Activated T-helper 17 cell treated with anti-CD3 and anti-CD28 coated beads, Interleukin-2, amount 50 U/mL, for 72 hours (primary cell): Measurements from ENCODE around the gene FOXJ2. TPM values are rescaled to one million over a fixed set of nuclear protein-coding genes. Genes with fewer than 3 reads are reported as not detected.
"Not testable (repeated sequence)": the region's sequence is repeated elsewhere in the genome, so short reads cannot be mapped to it uniquely, and the experiment has no call there.

Experiments
- ATAC-seq: fragments of 150-1000 bp; cut with Tn5 transposase; replicated peaks from 2 replicates; pipeline ENCODE4 v1.10.0; 2021; ENCODE audit warnings: mild to moderate bottlenecking, moderate library complexity
- H3K27ac Mint-ChIP-seq: one replicate; pipeline ENCODE4 v1.8.0; 2022; ENCODE audit warnings: mixed read lengths
- H3K27me3 Mint-ChIP-seq: one replicate; pipeline ENCODE4 v1.8.0; 2022; ENCODE audit warnings: mixed read lengths
- H3K36me3 Mint-ChIP-seq: one replicate; pipeline ENCODE4 v1.8.0; 2022; ENCODE audit warnings: low read depth, mild to moderate bottlenecking, mixed read lengths
- H3K4me1 Mint-ChIP-seq: one replicate; pipeline ENCODE4 v1.8.0; 2022; ENCODE audit warnings: mixed read lengths
- H3K4me3 Mint-ChIP-seq: one replicate; pipeline ENCODE4 v1.8.0; 2022; ENCODE audit warnings: mild to moderate bottlenecking, mixed read lengths
- H3K9me3 Mint-ChIP-seq: one replicate; pipeline ENCODE4 v1.8.0; 2022; ENCODE audit warnings: mixed read lengths
- total RNA-seq, 2 donors: library from RNA; stranded (reverse); gene quantifications; one replicate each; pipeline ENCODE4 v1.2.3, GENCODE V29; 2022

Gene FOXJ2
- total RNA-seq, 2 donors from 2014 or later, result 14.3 to 15.1 TPM

GRCh38 chr12:8014836-8015235 lies 17.7 kb upstream of the FOXJ2 start:
- Mint-ChIP-seq H3K4me1 (no peaks in the 10 kb centered on the region), H3K9me3 (no peaks in the 10 kb centered on the region), H3K27ac (no peak overlapping the region), H3K27me3 (peaks cover 27% of the 10 kb centered on the region), H3K4me3 (no peak overlapping the region), H3K36me3 (no peaks in the 10 kb centered on the region)
- ATAC-seq, result no peak

DNA sequence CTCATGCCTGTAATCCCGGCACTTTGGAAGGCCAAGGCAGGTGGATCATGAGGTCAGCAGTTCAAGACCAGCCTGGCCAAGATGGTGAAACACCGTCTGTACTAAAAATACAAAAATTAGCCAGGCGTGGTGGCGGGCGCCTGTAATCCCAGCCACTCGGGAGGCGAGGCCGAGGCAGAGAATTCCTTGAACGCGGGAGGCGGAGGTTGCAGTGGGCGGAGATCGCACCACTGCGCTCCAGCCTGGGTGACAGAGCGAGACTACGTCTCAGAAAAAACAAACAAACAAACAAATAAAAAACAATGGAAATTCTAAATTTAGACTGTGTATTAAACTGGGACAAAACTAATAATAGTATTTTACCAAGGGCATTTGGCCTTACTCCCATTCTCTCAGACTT lies 14.3 kb upstream of the FOXJ2 start:
- Mint-ChIP-seq H3K27me3 (peaks cover 22% of the 10 kb centered on the region), H3K4me3 (peak overlapping the region; percentile 47)
- not testable (repeated sequence) for H3K4me1 Mint-ChIP-seq, H3K9me3 Mint-ChIP-seq, H3K36me3 Mint-ChIP-seq, ATAC-seq, H3K27ac Mint-ChIP-seq

- no peak overlapping the region for H3K27ac Mint-ChIP-seq
- H3K36me3 Mint-ChIP-seq, result no peaks in the 10 kb centered on the region
- H3K4me1 Mint-ChIP-seq, result no peaks in the 10 kb centered on the region
- peak; percentile 43 for ATAC-seq
- no peaks in the 10 kb centered on the region for H3K9me3 Mint-ChIP-seq
- H3K27me3 Mint-ChIP-seq, result peaks cover 22% of the 10 kb centered on the region
- H3K4me3 Mint-ChIP-seq, result peak overlapping the region; percentile 47
Measured at GRCh38 chr12:8018666-8019581, 13.6 kb upstream of the FOXJ2 start.

GRCh38 chr12:8026291-8026900 lies 6.1 kb upstream of the FOXJ2 start:
- ATAC-seq, result peak; percentile 98
- peaks cover 4% of the 10 kb centered on the region for H3K4me1 Mint-ChIP-seq
- peak overlapping the region; percentile 99 for H3K27ac Mint-ChIP-seq
- H3K27me3 Mint-ChIP-seq, result no peaks in the 10 kb centered on the region
- no peaks in the 10 kb centered on the region for H3K9me3 Mint-ChIP-seq
- H3K4me3 Mint-ChIP-seq, result peak overlapping the region; percentile 96
- peaks cover 14% of the 10 kb centered on the region for H3K36me3 Mint-ChIP-seq

DNA sequence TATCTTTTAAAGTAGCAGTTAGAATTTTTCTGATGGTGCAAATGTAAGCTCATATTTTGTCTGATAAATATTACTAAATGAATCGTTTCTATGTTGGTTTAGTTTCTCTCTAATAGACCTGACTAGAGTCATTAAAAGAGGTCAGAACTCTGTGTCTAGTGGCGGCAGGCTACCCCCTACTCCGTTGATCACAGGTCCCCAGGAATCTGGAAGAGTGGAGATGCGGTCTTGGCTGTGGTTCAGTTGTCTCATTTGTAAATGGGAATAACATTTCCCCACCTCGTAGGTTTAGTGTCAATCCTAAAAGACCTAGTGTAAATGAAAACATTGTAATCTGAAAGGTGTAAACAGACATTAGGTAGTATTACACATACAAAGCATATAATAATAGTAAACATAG lies 4.7 kb upstream of the FOXJ2 start:
- peaks cover 4% of the 10 kb centered on the region for H3K4me1 Mint-ChIP-seq
- H3K27ac Mint-ChIP-seq, result peak overlapping the region; percentile 99
- no peaks in the 10 kb centered on the region for H3K9me3 Mint-ChIP-seq
- H3K36me3 Mint-ChIP-seq, result peaks cover 14% of the 10 kb centered on the region
- peak overlapping the region; percentile 96 for H3K4me3 Mint-ChIP-seq
- no peaks in the 10 kb centered on the region for H3K27me3 Mint-ChIP-seq
- ATAC-seq, result no peak

- Mint-ChIP-seq H3K4me3 (peak overlapping the region; percentile 96), H3K36me3 (peaks cover 14% of the 10 kb centered on the region), H3K27me3 (no peaks in the 10 kb centered on the region), H3K9me3 (no peaks in the 10 kb centered on the region), H3K27ac (peak overlapping the region; percentile 99), H3K4me1 (peaks cover 4% of the 10 kb centered on the region)
- ATAC-seq, result no peak
Measured at GRCh38 chr12:8028267-8028666, 4.2 kb upstream of the FOXJ2 start.

DNA sequence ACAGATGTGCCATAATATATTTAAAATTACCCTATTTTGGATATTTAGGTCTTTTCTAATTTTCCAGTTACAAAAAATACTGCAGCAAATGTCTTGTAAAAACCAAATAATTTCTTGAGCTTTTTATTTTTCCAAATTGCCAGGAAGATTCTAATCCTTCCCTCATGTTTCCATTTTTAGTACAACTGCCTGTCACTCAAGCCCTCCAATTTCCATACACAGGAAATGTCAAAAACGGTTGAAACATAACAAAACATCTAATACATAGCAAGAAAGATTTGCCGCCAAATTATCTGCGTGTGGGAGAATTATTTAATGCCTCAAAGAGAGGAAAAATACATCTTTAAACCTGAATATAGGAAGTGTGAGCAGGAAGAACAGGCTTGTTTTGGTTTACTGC lies 2.3 kb upstream of the FOXJ2 start:
- no peak for ATAC-seq
- H3K4me3 Mint-ChIP-seq, result no peak overlapping the region
- peaks cover 15% of the 10 kb centered on the region for H3K4me1 Mint-ChIP-seq
- H3K27me3 Mint-ChIP-seq, result no peaks in the 10 kb centered on the region
- no peaks in the 10 kb centered on the region for H3K9me3 Mint-ChIP-seq
- H3K36me3 Mint-ChIP-seq, result peaks cover 14% of the 10 kb centered on the region
- H3K27ac Mint-ChIP-seq, result no peak overlapping the region

DNA sequence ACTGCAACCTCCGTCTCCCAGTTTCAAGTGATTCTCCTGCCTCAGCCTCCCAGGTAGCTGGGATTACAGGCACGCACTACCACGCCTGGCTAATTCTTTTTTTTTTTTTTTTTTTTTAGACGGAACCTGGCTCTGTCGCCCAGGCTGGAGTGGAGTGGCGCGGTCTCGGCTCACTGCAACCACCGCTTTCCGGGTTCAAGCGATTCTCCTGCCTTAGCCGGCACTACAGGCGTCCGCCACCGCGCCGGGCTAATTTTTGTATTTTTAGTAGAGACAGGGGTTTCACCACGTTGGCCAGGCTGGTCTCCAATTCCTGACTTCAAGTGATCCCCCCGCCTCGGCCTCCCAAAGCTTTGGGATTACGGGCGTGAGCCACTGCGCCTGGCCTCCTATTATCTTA lies 1.5 kb upstream of the FOXJ2 start:
- Mint-ChIP-seq H3K36me3 (peaks cover 14% of the 10 kb centered on the region), H3K4me3 (peak overlapping the region; percentile 90), H3K4me1 (peaks cover 21% of the 10 kb centered on the region)
- not testable (repeated sequence) for H3K9me3 Mint-ChIP-seq, ATAC-seq, H3K27me3 Mint-ChIP-seq, H3K27ac Mint-ChIP-seq

DNA sequence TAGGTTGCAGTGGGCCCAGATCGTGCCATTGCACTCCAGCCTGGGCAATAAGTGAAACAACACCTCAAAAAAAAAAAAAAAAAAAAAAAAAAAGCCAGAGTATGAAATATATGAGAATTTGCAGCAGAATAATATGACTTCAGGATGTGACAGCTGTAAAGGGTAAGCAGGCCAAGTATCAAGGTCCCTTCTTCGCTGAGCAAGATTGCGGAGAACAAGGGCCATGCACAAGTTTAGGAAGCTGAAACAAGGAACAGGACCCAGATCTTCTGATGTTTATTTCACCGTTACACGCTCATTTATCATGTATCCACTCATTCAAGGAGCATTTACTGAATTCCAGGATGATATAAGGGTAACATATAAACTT lies 659 bp upstream of the FOXJ2 start:
- Mint-ChIP-seq H3K4me3 (peak overlapping the region; percentile 90), H3K27ac (peak overlapping the region; percentile 85)

DNA sequence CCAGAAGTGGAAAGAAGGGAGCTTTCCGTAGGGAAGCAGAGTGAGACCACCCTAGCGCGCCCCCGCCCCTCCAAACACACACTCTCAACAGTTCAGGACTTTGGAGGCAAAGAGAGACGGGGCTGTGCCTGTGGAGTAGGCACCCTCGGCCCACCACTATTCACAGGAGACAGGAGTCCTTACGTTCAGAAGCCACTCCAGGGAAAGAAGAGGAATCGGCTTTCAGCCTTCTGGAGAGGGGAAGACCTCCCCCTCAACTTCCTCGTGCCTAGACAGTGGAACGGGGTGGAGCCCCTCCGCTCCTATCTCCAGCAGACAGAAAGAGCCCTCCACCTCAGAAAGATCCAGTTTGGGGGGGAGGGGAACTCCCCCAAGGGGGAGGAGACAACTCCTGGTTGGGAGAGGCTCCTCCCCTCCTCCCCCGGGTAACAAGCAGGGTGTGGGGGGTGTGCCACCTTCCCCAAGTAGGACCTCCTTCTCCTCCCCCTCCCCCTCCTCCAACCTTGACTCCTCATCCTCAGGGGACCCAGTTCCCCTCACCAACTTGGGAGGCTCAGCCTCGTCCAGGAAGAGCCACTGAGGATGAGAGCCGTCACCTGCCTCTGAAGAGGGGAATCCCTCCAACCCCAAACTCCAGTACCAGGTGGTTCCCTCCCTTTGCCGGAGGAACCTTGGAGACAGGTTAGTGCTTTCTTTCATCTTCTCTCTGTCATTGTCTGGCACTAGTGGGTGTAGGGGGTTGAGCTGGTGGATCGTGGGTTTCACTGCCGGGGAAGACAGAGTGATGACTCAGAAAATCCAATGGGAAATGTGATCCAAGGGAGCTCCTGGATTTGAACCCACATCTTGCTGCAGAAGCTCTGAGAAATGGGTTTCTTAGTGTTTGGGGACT lies 883 bp downstream of the FOXJ2 start:
- peaks cover 8% of the 10 kb centered on the region for H3K36me3 Mint-ChIP-seq
- H3K4me1 Mint-ChIP-seq, result peaks cover 41% of the 10 kb centered on the region
- H3K4me3 Mint-ChIP-seq, result peak overlapping the region; percentile 90
- peak; percentile 44 for ATAC-seq
- no peaks in the 10 kb centered on the region for H3K27me3 Mint-ChIP-seq
- H3K9me3 Mint-ChIP-seq, result no peaks in the 10 kb centered on the region
- peak overlapping the region; percentile 89 for H3K27ac Mint-ChIP-seq

More for the DNA sequence above, 659 bp upstream of the FOXJ2 start:
- H3K36me3 Mint-ChIP-seq, result peaks cover 12% of the 10 kb centered on the region
- H3K4me1 Mint-ChIP-seq, result peaks cover 29% of the 10 kb centered on the region
- no peaks in the 10 kb centered on the region for H3K9me3 Mint-ChIP-seq
- ATAC-seq, result no peak
- H3K27me3 Mint-ChIP-seq, result no peaks in the 10 kb centered on the region

DNA sequence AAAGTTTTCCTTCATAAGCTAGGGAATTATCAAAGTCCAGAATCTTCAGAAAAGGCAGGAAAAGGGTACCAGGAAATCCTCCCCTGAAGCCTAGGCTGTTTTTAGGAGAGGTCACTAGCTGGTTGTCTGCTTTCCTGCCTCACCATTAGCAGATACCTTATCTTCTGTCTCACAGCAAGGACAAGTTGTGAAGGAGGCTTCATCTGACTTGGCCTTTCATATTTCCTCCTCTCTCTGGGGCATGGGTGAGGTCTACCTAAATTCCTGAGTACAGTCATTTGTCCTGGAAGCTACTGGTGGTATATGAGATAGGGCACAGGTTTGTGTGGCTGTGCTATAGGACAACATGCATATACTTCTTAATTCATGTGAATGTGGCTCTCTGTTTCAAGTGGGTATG lies 2.3 kb downstream of the FOXJ2 start:
- ATAC-seq, result no peak
- H3K4me3 Mint-ChIP-seq, result peak overlapping the region; percentile 90
- peaks cover 47% of the 10 kb centered on the region for H3K4me1 Mint-ChIP-seq
- no peaks in the 10 kb centered on the region for H3K27me3 Mint-ChIP-seq
- H3K9me3 Mint-ChIP-seq, result no peaks in the 10 kb centered on the region
- H3K27ac Mint-ChIP-seq, result peak overlapping the region; percentile 42
- peaks cover 12% of the 10 kb centered on the region for H3K36me3 Mint-ChIP-seq

- H3K9me3 Mint-ChIP-seq, result no peaks in the 10 kb centered on the region
- H3K27ac Mint-ChIP-seq, result peak overlapping the region; percentile 42
- H3K4me3 Mint-ChIP-seq, result peak overlapping the region; percentile 90
- H3K27me3 Mint-ChIP-seq, result no peaks in the 10 kb centered on the region
- H3K36me3 Mint-ChIP-seq, result peaks cover 19% of the 10 kb centered on the region
- H3K4me1 Mint-ChIP-seq, result peaks cover 47% of the 10 kb centered on the region
- ATAC-seq, result no peak
Measured at GRCh38 chr12:8035440-8036010, 3.0 kb downstream of the FOXJ2 start.

- Mint-ChIP-seq H3K27ac (peak overlapping the region; percentile 48), H3K4me1 (peaks cover 47% of the 10 kb centered on the region), H3K36me3 (peaks cover 25% of the 10 kb centered on the region), H3K4me3 (peak overlapping the region; percentile 90), H3K27me3 (no peaks in the 10 kb centered on the region), H3K9me3 (no peaks in the 10 kb centered on the region)
- ATAC-seq, result no peak
Measured at GRCh38 chr12:8036346-8036745, 3.8 kb downstream of the FOXJ2 start.

DNA sequence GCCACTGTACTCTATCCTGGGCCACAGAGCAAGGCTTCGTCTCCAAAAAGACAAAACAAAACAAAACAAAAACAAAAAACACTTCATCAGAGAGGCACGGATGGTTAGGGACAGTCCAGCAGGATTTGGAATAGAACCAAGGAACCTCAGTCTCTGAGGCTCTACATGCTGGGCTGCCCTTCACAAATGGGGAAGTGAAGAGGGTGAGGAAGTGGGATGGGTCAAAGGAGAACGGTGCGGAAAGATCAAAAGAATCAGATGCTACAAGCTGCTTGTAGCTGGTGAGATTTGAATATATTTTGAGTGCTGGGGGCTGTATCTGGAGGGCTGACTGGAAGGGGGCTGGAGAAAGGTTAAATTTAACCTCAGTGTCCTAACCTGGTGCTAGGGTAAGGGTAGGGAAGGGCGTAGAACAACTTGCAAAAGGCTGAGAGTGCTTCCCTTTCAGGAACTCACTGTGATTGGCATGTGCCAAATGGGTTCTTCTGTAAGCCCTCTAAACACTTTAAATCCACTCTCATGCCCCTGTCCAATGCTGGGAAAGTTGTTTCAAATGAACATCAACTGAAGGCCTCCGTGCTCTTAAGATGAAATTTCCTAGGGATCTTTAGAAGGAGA lies 4.6 kb downstream of the FOXJ2 start:
- no peaks in the 10 kb centered on the region for H3K9me3 Mint-ChIP-seq
- no peaks in the 10 kb centered on the region for H3K27me3 Mint-ChIP-seq
- peaks cover 33% of the 10 kb centered on the region for H3K36me3 Mint-ChIP-seq
- peaks cover 47% of the 10 kb centered on the region for H3K4me1 Mint-ChIP-seq
- H3K4me3 Mint-ChIP-seq, result peak overlapping the region; percentile 90
- peak overlapping the region; percentile 48 for H3K27ac Mint-ChIP-seq
- ATAC-seq, result no peak
